HG02852 (cell line): ENCODE data around the gene ARHGEF3.
A peak's percentile ranks its signal among the peaks of the same experiment; 100 is the strongest.

Experiments used
- ATAC-seq: cut with Tn5 transposase; IDR thresholded peaks from one replicate; pipeline ENCODE4 v1.9.1; 2021; ENCODE audit warnings: mild to moderate bottlenecking, moderate library complexity; ENCODE audit not compliant: unreplicated experiment

The ARHGEF3 gene

DNA sequence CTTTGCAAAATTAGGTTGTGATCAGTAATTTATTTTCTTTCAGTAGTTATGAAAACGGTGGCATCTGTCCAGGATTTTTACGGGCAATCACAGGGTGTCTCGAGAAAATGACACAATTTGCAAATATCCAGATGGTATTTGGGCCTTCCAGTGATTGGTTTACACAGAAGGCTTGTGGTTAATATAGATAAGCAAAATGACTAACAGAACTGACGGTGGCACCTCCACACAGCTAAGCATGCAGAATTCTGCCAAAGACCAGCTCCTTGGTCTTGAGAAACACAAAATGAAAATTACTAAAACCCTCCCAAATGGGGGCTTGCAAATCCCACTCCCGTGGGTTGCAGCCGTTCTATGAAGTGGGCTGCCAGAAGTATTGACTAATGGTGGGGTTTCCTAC lies 5.5 kb downstream of the ARHGEF3 start:
- no peak for ATAC-seq

DNA sequence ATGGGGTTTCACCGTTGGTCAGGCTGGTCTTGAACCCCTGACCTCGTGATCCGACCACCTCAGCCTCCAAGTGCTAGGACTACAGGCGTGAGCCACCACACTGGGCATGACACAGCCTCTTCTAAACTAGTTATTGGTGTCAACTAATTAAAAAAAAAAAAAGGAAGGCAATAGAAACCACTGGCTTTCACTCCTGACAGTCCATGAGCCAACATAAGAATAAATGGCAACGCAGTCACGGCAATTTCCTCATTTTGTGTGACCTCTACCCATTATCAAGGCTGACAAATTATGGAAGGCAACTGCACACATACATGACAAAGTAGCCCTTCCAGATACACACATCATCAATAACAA lies 5.9 kb downstream of the ARHGEF3 start:
- ATAC-seq, result no peak

DNA sequence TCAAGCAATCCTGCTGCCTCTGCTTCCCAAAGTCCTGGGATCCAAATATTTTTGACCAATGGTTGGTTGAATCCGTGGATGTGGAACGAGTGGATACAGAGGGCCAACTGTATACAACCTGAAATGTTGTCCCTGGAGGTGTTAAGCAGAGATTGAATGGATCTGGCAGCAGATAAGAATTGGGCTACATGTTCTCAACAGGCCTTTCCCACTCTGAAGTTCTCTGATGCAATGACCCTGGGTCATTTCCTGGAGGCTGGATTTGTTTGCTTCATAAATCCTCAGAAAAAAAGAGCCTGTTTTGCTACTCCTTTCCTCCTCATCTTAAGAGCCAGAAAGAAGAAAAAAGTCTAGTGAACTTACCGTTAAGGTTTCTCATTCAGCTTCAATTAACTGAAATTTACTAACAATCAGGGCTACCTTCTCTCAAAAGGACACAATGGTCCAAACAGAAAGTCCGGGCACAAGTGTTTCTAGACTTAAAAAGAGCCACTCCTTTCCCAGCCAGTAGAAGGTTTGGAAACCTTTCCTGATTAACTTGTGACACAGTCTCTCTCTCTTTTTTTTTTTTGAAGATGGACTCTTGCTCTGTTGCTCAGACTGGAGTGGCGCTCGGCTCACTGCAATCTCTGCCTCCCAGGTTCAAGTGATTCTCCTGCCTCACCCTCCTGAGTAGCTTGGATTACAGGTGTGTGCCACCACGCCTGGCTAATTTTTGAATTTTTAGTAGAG lies 6.5 kb downstream of the ARHGEF3 start:
- ATAC-seq, result no peak

DNA sequence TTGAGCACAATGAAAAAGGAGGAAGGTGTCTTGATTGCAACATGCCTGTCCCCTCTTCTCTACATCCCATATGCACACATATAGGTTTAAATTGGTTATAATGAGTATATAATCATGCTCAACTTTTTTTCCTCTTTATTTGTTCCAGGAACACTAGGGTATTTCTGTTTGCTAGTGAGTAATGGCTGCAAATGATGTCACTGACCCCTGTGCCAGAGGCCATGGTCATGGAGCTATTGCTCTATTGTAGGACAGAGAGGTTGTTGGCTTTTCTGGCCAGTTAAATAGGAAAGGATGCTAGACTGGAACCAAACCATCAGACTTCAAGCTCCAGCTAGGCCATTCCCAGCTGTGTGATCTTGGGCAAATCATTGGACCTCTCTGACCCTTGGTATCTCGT lies 9.6 kb downstream of the ARHGEF3 start:
- no peak for ATAC-seq

DNA sequence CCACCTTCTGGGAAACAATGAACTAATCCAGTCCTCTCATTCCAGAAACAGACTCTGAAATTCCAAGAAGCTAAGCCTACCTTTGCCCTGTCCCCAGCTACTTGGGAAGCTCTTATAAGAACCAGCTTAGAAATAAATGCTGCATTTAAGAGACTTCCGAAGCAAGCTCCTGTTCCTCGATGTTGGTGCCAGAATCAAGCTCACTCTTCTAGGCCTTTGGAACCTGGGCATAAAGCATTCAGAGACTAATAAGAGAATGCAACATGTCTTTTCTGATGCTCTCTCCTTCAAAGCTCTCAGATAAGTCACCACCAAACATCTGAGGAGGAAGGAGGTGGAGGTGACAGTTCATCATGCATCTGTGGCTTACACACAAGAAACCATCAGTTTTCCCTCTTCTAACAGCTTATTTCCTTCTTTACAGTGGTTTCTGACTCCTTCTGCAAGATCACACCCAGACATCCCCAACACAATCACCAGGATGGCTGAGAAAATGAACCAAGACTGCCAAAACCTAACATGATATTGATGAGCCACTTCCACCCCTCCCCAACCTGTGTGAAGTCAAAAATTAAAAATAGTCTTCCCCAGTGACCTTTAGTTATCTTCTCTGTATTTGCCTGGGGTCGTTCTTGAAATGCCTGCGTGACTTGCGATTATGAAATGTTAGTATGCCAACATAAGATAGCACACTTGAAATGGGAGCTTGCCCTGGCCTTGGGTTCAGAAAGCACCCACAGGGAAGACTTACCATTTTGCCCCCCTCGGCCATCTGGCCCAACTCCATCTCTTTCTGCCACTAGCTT lies 11.5 kb downstream of the ARHGEF3 start:
- no peak for ATAC-seq

DNA sequence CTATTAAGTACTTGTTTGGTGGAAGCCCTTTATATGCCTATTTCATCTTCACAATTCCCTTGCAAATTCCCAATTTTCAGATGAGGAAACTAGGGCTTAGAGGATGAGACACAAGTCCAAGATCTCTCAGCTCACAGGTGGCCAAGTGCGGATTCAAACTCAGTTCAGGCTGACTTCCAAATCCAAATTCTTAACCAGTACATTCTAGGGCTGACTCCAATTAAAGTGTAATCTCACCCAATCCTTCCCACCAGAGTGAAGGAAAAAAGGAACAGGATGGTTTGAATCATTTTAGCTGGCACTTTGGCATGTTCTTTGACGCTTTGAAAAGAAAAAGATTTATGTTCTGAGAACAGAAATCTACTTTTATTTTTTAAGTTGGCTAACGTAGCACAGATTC lies 12.7 kb downstream of the ARHGEF3 start:
- no peak for ATAC-seq

DNA sequence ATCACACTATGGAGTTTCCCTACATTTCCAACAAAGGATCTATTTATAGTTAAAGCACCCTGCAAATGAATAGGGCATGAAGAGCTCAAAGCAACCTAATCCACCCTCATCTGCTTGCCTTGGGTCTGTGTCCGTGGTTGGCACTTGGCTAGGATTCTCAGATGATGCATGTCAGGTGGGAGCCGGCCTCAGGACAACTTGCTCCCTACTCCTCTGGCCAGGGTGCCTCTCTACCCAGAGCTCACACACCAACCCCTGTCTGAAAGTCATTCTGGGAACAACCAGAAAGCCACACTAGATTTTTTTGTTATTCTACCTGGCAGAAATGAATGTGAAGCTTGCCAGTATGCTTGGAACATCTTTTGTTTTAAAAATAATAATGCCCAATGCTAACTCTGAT lies 13.2 kb downstream of the ARHGEF3 start:
- ATAC-seq, result no peak

DNA sequence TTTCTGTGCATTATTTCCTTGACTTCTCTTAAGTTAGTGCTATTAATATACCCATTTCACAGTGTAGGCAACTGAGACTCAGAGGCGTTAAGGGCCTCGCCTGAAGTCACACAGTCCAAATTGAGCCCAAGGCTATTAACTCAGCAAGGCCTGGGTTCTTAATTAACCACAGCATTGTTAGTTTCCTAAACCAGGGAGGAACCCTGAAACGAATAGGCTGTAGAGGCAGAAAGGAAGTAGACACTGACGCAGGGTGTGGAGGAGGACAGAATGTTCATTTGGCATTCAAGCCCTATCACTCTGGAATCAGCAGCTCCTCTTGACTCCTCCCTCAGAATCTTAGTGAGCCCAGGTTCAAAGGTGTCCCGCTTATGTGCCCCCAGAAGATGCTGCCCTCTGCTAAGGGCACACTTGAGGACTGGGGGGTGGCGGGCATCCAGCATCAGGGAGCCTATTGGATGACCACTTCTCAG lies 13.9 kb downstream of the ARHGEF3 start:
- no peak for ATAC-seq

DNA sequence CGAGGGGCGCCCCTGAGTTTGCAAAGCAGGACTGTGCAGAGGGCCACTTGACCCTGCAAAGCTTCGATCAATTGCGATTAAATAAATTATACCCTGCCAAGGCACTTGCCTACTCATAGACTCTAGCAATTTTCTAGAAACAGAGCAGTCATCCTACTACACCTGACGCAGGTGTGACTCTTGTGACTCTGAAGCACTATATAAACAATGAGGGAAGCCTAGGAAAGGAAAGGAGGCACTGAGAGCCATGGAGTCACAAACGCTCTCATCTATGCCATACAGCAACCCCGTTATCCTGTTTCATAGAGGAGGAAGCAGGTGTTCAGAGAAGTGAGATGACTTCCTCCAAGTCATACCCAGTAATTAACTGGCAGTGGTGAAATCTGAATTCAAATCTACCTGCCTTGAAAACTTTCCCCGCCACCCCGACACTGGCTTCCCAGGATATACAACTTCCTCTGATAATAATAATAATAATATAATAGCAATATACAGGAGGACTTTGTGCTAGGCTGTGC lies 14.4 kb downstream of the ARHGEF3 start:
- no peak for ATAC-seq

DNA sequence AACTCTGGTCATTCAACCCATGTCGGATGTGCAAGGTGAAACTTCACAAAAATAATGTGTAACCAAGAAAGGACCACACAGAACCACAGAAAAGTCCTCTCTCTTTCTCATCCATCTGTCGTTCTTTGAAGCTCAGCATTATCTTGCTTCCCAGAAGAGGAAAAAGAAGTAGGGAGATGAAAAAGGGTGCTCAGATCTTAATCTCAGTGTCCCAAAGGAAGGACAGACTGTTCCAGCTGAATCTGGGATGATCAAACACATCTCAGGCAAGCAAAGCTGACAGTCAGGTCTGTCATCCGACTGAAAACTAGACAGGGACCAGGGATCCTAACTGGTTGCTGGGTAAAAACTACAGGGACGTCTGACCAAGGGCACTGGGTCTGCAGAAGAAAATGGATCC lies 16.2 kb downstream of the ARHGEF3 start:
- no peak for ATAC-seq

DNA sequence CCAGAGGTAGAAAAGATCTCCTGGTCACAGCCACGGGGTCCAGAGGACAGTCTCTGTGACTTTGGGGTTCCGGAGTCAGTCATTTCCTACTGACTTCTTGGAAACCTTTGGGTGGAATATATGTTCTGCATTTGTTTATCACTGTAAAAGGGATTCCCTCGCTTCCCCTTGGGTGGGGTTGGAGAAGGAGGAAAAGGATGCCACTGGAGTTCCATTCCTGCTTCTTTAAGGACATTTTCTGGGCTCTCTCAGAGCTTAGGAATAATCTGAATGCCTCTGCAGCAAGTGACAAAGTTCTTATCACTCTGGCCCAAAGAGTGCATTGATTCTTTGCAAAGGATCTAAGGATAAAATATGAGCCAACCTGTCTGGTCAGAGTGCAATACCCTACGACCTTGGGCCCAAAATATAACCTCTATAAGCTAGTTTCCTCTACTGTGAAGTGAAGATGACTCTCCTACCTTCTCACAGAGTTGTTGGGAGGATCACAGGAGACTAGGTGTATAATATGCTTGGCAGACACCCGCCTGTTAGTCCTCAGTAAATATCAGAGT lies 17.2 kb downstream of the ARHGEF3 start:
- no peak for ATAC-seq

DNA sequence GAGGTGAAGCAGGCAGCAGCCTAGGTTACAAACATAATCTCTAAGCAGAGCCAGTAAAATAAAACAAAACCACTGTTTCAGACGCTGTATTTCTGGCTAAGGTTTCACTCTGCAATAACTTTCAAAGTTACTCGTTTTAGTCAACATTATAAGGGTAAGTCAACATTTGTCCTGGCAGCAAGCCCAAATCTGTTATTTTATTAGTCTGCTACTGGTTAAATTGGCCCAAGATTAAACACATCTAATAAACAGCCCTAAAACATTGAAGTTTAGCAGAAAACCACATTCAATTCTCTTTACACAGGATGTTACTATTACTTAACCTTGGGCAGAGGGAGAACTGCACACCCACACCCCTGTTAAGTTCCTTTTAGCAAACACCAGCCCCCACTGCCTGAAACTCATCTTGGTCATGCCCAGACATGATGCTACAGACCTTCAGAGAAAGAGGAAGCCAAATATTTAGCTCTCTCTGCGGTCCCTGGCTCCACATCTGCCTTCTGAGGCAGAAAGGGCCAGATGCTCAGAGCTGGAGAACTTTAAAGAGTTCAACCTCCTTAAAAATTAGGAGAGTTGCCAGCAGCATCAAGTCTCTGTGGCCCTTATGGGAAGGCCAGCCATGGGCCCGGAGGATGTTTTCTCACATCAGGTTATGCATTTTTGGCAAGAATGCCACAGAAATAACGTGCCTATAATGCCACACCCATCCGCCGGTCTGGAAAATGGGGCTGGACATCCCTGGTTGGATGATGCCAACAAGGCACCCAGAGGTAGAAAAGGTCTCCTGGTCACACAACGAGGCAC lies 17.9 kb downstream of the ARHGEF3 start:
- peak; percentile 97 for ATAC-seq

DNA sequence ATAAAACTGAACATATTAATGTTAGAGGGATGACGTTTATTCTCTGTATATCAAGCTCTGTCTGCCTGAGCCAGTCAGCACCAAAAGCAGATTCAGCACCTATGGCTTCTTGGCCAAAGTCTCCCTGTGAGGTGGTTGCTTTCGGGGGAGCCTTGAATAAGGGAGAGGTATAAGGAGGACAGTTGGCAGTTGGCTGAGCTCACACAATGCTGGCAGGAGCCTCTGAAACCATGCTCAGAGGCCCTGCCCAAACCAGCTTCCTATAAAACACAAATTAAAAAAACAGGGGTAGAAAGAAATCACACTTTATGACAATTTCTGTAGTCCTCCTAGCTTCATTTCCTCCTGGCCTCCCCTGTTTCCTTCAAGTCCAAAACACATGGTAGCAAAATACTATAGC lies 18.8 kb downstream of the ARHGEF3 start:
- ATAC-seq, result no peak

DNA sequence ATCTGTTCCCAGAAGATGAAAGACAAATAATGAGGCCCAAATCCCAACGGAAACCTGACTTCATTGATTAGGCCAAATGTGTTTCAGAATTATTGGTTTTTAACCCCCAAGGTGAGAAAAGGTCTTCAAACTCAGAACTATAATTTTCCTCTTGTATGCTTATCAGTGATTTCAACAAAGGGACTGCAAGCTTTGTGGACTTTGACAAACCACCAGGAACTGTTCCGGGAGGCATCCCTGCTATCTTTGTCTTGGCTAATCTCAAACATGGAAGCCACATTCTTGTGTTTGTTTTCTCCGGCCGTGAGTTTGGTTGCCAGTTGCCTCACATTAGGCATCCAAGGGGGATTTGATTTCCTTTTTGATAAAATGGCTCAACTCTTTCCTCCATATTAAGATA lies 19.5 kb downstream of the ARHGEF3 start:
- no peak for ATAC-seq

DNA sequence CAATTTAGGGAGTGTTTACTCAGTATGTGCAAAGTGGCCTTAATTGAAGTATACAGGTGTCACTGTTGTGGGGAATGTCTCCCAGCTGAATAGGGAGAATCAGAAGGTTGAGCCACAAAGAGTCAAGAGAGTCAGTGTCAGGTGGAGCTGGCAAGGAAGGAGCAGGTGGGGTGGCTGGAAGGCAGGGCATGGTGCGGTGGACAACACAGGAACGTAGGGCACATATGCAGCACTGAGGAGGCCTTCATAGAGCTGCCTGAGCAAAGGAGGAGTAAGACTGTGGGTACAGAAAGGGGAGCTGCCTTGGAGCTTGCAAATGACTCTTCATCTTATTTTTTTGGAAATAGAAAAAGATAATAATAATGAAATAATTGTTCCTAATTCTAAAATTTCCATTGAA lies 20.0 kb downstream of the ARHGEF3 start:
- no peak for ATAC-seq

DNA sequence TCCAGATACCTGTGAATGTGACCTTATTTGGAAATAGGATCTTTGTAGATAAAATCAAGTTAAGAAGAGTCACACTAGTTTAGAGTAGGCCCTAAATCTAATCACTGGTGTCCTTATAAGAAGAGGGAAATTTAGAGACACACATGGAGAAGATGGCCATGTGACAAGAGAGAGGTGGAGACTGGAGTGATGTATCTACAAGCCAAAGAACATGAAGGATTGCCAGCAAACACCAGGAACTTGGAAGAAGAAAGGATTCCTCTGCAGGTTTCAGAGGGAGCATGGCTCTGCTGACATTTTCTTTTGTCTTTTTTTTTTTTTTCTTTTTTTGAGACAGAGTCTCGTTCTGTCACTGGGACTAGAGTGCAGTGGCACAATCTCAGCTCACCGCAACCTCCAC lies 20.8 kb downstream of the ARHGEF3 start:
- no peak for ATAC-seq

DNA sequence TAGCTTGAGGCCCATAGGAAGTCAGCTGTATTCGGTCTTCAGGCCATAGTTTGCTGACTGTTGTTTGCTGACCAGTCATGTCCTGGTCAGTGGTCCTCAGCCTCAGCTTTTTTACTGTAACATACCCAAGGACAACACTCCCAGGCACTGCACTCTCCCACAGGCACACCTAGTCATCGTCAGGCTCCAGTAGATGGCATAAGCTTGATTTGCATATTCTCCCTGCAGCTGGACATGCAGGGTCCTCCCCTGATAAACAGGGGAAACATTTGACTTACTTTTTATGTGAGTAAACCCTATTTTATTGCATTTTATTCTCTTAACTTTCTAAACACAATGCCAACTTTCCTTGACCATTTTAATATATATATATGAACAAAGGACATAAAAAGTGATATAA lies 22.9 kb downstream of the ARHGEF3 start:
- no peak for ATAC-seq

DNA sequence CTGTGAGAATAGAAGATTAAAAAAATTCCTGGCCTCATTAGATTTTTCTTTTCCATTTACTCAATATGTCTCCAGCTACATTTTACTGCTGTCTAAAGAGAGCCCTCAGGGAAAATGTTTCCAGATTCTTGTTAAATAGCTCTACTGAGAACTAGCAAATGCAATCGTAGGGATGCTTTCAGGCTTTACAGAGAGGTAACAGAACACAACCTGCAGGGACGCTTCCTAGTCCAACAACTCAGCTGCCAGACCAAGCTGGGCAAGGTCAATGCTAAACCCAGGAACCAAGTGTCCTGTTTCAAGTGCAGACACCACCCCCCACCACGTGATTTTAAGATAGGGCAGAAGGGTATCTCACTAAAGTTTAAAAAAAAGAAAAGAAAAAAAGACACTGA lies 25.2 kb downstream of the ARHGEF3 start:
- ATAC-seq, result no peak

DNA sequence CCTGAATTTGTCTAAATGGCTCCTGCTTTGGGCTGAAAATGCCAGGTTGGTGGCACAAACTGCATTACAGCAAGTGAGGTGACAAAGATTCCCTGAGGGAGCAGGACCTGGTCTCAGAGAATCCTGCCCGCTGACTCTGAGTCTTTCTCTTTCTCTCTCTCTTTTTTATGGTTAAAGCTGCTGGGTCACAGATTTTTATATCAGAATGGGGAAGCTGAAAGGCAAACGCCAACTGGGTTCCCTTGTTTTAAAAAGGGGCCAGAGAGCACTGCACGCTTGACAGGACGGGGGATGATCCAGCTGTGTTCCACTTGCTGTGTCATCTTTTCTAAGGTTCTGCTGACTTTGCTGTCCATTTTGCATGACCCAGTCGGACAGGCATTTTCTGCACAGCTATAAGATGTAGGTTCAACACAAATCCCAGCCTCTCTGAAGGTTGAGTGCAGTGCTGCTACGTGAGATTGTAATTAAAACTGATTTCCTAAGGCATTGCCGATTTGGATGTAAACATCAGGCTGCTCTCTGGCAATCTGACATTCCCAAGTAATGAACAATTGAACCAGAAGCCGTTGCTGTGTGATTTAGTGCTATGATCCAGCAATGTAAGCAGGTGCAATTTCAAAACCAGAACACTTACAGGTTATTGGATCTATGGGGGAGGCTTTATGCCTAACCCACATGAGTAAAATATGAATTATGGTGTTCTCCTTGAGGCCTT lies 25.8 kb downstream of the ARHGEF3 start:
- no peak for ATAC-seq

DNA sequence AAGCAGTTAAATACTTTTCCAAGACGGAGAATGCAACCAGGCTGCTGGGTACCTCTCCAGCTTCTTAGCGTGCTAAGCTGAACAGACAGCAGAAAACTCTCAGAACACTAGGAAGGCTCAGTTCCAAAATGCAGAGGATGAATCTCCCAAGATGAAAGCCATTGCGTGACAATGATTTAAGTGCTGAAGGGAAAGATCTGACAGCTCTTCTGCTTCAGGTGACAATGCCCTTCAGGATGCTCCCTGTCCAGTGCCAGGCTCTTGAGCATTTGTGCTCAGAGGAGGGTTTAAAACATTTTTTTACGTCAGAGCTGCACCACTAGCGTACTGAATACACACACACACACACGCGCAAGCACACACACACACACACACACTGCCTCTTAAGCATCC lies 26.3 kb downstream of the ARHGEF3 start:
- no peak for ATAC-seq

DNA sequence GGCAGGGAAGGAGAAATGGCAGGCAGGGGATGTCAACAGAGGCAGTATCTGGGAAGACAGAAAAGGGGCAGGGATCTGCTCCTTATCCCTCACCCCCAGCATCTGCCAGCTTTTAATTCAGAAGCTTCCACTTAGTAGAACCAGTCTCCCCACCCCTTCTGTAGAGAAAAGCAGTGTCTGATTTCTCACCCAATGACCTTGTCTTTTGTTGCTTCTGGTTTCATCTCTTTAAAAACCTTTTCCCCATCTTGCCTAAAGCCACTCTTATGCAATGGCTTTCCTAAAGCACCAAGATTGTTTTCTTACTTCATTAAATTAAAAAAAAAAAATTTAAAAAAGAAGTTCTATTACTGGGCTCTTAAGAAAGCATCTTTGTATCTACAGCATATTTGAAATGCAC lies 27.8 kb downstream of the ARHGEF3 start:
- no peak for ATAC-seq
